H1 (cell line): ENCODE data around the gene SNX24. TPM values are rescaled to one million over a fixed set of nuclear protein-coding genes. Genes with fewer than 3 reads are reported as not detected.

ENCODE experiments used
- CEBPB ChIP-seq: IDR thresholded peaks from 2 replicates; pipeline ENCODE4 v1.6.1; 2012; ENCODE audit warnings: low read depth, low read length
- CHD7 ChIP-seq: fragments of 300-600 bp; sonication (generic); IDR thresholded peaks from 2 replicates; pipeline ENCODE4 v1.7.1; 2012; ENCODE audit warnings: low read length, moderate library complexity, mild to moderate bottlenecking, inconsistent platforms; ENCODE audit not compliant: insufficient replicate concordance
- EZH2 ChIP-seq: fragments of 200-600 bp; sonication (generic); IDR thresholded peaks from 2 replicates; pipeline ENCODE4 v1.7.1; 2012; ENCODE audit warnings: low read depth, mild to moderate bottlenecking, moderate library complexity, low read length, inconsistent platforms; ENCODE audit not compliant: severe bottlenecking
- GABPA ChIP-seq: IDR thresholded peaks from 2 replicates; pipeline ENCODE4 v1.6.1; 2011; ENCODE audit warnings: mild to moderate bottlenecking, low read length, moderate library complexity, borderline replicate concordance; ENCODE audit not compliant: insufficient read depth
- JUND ChIP-seq: IDR thresholded peaks from 2 replicates; pipeline ENCODE4 v1.6.1; 2011; ENCODE audit warnings: mild to moderate bottlenecking, improper control_type of control experiment, low read length
- polyA plus RNA-seq, 7 experiments: library from polyadenylated mRNA; depleted of rRNA in 3 of 7; stranded (reverse) in 5 of 7; unstranded in 2 of 7; fragments of >200 nt in 5 of 7; fragments of 200-250 nt in 2 of 7; gene quantifications; 1 replicate in 5 of 7; 2 replicates in 1 of 7; 4 replicates in 1 of 7; pipeline versions ENCODE4 v1.2.1 to v1.2.3, GENCODE V29; 2011 to 2013; ENCODE audit warnings: missing spikeins in 2 of 7, mixed read lengths in 2 of 7
- total RNA-seq: library from RNA; stranded (reverse); fragmentation: NEBNext Ultra II Directional; extraction: Animal tissue kit (Norgen Biotek cat#: 25700); gene quantifications from 2 replicates; pipeline ENCODE4 v1.2.1, GENCODE V29; 2021

Gene SNX24
- total and polyA plus RNA-seq, 2 of the 8 experiments (the other 6 are each of a cell fraction or from before 2014, with no cell fraction given) = 7.3 to 14.3 TPM

- TF ChIP-seq CHD7 (no peak), JUND (no peak), GABPA (no peak), EZH2 (no peak), CEBPB (no peak)
Measured at GRCh38 chr5:123047706-123048105, 202.3 kb downstream of the SNX24 start (continued).
